ENCODE results near the gene CFAP300.

DNA sequence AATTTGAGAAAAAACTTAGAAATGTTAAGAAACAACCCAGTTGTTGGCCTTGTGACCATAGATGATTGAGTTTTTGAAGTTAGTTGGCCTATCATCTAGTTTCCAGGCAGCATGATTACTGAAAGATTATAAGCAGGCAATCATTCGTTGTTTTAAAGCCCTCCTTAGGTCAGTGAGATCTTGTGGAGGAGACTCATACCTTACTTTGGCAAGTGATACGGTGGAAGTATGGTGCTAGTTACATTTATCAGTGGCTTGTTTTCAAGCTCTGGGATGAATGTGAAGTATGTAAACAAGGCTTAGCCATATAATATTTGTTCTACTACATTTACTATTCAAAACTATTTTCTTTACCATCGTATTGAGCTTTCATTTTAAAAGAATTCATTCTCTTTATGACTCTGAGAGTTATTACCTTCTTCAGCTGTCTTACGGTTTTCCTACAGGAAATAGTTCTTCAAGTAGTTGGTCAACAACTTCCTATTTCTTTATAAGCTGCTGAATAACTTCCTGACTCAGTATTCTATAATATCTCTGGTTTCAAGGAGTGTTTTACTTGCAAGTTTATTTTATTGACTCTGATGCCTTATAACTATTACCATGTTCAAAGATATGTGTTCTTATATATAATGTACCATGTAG, 70.4 kb downstream of the CFAP300 start:
- TF ChIP-seq POLR2AphosphoS5 (IDR thresholded peaks at IDR 0.05; ENCODE audit: low read depth, low read length), result no peak
- TF ChIP-seq POLR2A (IDR thresholded peaks at IDR 0.05; ENCODE audit: low read depth, low read length), result no peak
- TF ChIP-seq TAF1 (IDR thresholded peaks at IDR 0.05; ENCODE audit: borderline replicate concordance, low read depth, low read length), result no peak

All from GM12892 (cell line).